HepG2 (cell line): ENCODE measurements around the gene COL9A2. TPM values are rescaled to one million over a fixed set of nuclear protein-coding genes. Genes with fewer than 3 reads are reported as not detected.

Experiments used
- ATAC-seq: fragments of 200-7000 bp; cut with Tn5 transposase; 3 replicates; pipeline ENCODE4 v1.9.1; 2020; ENCODE audit warnings: mild to moderate bottlenecking, moderate library complexity
- BruUV-seq: library from RNA; stranded (reverse); fragments of 400-500 nt; replicated peaks from 2 replicates; lab custom pipeline; 2021; lab: Mats Ljungman, UMichigan
- CTCF ChIA-PET: fragments of 300-600 bp; formaldehyde crosslinking; extraction: SDS; loops from one replicate; lab custom pipeline; 2021; ENCODE audit warnings: low total read pairs, inconsistent platforms, low intra/inter-chr PET ratio; lab: Yijun Ruan, JAX
- POLR2A ChIA-PET: fragments of 350-600 bp; sonication (Branson Sonifier 250); formaldehyde crosslinking; loops from one replicate; lab custom pipeline; 2020; ENCODE audit warnings: antibody characterized with exemption, inconsistent platforms; lab: Yijun Ruan, JAX
- DNase-seq: peaks from one replicate; pipeline ENCODE4 v3.0.0-alpha.2; 2015; ENCODE audit warnings: low spot score
- FAIRE-seq: peaks from 3 replicates; lab custom pipeline; 2011; peaks lifted over from hg19 to GRCh38; lab: Jason Lieb, UNC
- H2AFZ ChIP-seq: one replicate; pipeline ENCODE4 v1.6.1; 2011; ENCODE audit warnings: low read length, inconsistent platforms
- H3K27ac ChIP-seq: fragments of 300-600 bp; 3 replicates; pipeline ENCODE4 v1.8.0; 2011; ENCODE audit warnings: mixed run types, mild to moderate bottlenecking, mixed read lengths, low read length, inconsistent platforms; ENCODE audit not compliant: insufficient read depth; ENCODE audit errors: extremely low read length
- H3K27me3 ChIP-seq, 2 experiments: fragments of 200-600 bp in 1 of 2; 2 replicates in 1 of 2; 3 replicates in 1 of 2; pipeline versions ENCODE4 v1.6.0 to v1.8.0; 2011; ENCODE audit warnings: low read length in 2 of 2, mild to moderate bottlenecking in 2 of 2, moderate library complexity in 2 of 2, inconsistent platforms in 1 of 2; ENCODE audit not compliant: insufficient read depth in 2 of 2, control insufficient read depth in 1 of 2
- H3K36me3 ChIP-seq, 2 experiments: fragments of 200-600 bp in 1 of 2; replicated peaks in 1 of 2; 2 replicates in 1 of 2; 3 replicates in 1 of 2; pipeline versions ENCODE4 v1.5.1 to v1.8.0; 2011; ENCODE audit warnings: low read length in 2 of 2, inconsistent platforms in 1 of 2; ENCODE audit not compliant: insufficient read depth in 2 of 2, control insufficient read depth in 1 of 2
- H3K4me1 ChIP-seq: 2 replicates; pipeline ENCODE4 v1.5.1; 2012; ENCODE audit warnings: low read length, inconsistent platforms; ENCODE audit not compliant: insufficient read depth
- H3K4me2 ChIP-seq: 2 replicates; pipeline ENCODE4 v1.6.0; 2011; ENCODE audit warnings: low read depth, low read length, inconsistent platforms
- H3K4me3 ChIP-seq, 3 experiments: fragments of 200-600 bp in 1 of 3; sonication (generic), shearing (Covaris generic) in 1 of 3; replicated peaks in 1 of 3; 2 replicates each; pipeline ENCODE4 v1.5.1; 2011 to 2016; ENCODE audit warnings: low read length in 3 of 3, inconsistent platforms in 2 of 3, low read depth in 2 of 3, mild to moderate bottlenecking in 2 of 3, control low read depth in 1 of 3, mixed read lengths in 1 of 3; ENCODE audit not compliant: insufficient read depth in 1 of 3
- H3K79me2 ChIP-seq: one replicate; pipeline ENCODE4 v1.6.1; 2011; ENCODE audit warnings: low read length, inconsistent platforms; ENCODE audit not compliant: insufficient read depth
- H3K9ac ChIP-seq: 2 replicates; pipeline ENCODE4 v1.6.0; 2011; ENCODE audit warnings: mild to moderate bottlenecking, low read depth, low read length, inconsistent platforms; ENCODE audit not compliant: insufficient read depth
- H3K9me3 ChIP-seq: 2 replicates; pipeline ENCODE4 v1.5.1; 2012; ENCODE audit warnings: mild to moderate bottlenecking, low read length
- H4K20me1 ChIP-seq: 2 replicates; pipeline ENCODE4 v1.6.0; 2011; ENCODE audit warnings: inconsistent platforms, mild to moderate bottlenecking, low read length, moderate library complexity; ENCODE audit not compliant: insufficient read depth
- CENPX ChIP-seq: sonication (generic); formaldehyde crosslinking; IDR thresholded peaks from 2 replicates; pipeline ENCODE4 v1.9.0; 2021; ENCODE audit warnings: mild to moderate bottlenecking, missing genetic modification reagents, moderate library complexity
- PHF8 ChIP-seq: sonication (generic); formaldehyde crosslinking; IDR thresholded peaks from 2 replicates; pipeline ENCODE4 v1.5.0; 2020; ENCODE audit warnings: missing genetic modification reagents
- POLR2A ChIP-seq, 2 experiments: IDR thresholded peaks; 2 replicates each; pipeline ENCODE4 v1.6.1; 2011; ENCODE audit warnings: low read depth in 2 of 2, low read length in 2 of 2, mild to moderate bottlenecking in 1 of 2, moderate library complexity in 1 of 2; ENCODE audit not compliant: insufficient read depth in 1 of 2
- POLR2AphosphoS2 ChIP-seq: IDR thresholded peaks from 2 replicates; pipeline ENCODE4 v1.6.1; 2011; ENCODE audit warnings: low read depth, low read length, improper control_type of control experiment
- SMC3 ChIP-seq: IDR thresholded peaks from 2 replicates; pipeline ENCODE4 v1.6.1; 2011; ENCODE audit warnings: low read length, improper control_type of control experiment
- STAG1 ChIP-seq: sonication (generic); formaldehyde crosslinking; IDR thresholded peaks from 2 replicates; pipeline ENCODE4 v1.4.0; 2020; ENCODE audit warnings: missing genetic modification reagents
- SUZ12 ChIP-seq: fragments of 150-350 bp; IDR thresholded peaks from 2 replicates; pipeline ENCODE4 v1.6.1; 2014; ENCODE audit warnings: low read depth, low read length
- THAP11 ChIP-seq: IDR thresholded peaks from 2 replicates; pipeline ENCODE4 v1.6.1; 2016; ENCODE audit warnings: missing biosample characterization, missing genetic modification reagents
- ZNF333 ChIP-seq: sonication (generic); formaldehyde crosslinking; IDR thresholded peaks from 2 replicates; pipeline ENCODE4 v1.4.0; 2020; ENCODE audit warnings: mild to moderate bottlenecking, missing genetic modification reagents, borderline replicate concordance
- WGBS: methylation state at CpG from one replicate; pipeline ENCODE4 v1.1.6; 2017; ENCODE audit warnings: low lambda C conversion rate; 5-methylcytosine and 5-hydroxymethylcytosine counted together
- in situ Hi-C: cut with HindIII; loops from 2 replicates; pipeline ENCODE4 v1.10.0; 2017; ENCODE audit warnings: low pct_unique_long_range_greater_than_20kb; ENCODE audit not compliant: extremely low pct_ligation_motif_present
- intact Hi-C: fragments of 100-400 bp; cut with micrococcal nuclease; formaldehyde crosslinking; loops from one replicate; pipeline ENCODE4 v1.10.0; 2022; ENCODE audit not compliant: unreplicated experiment
- polyA plus RNA-seq, 8 experiments: library from polyadenylated mRNA; depleted of rRNA in 3 of 8; stranded (reverse) in 7 of 8; unstranded in 1 of 8; fragments of >200 nt; fragmentation: Illumina TruSeq in 4 of 8; extraction: Trizol in 4 of 8; gene quantifications; 2 replicates each; pipeline versions ENCODE4 v1.2.1 to v1.2.3, GENCODE V29; 2011 to 2016; ENCODE audit warnings: low read depth in 4 of 8, missing spikeins in 1 of 8, mixed read lengths in 1 of 8; ENCODE audit not compliant: insufficient read depth in 1 of 8
- total RNA-seq, 5 experiments: library from RNA; depleted of rRNA; stranded (reverse); fragments of >200 nt; fragmentation: Illumina TruSeq; extraction: Trizol; gene quantifications; 2 replicates each; pipeline ENCODE4 v1.2.3, GENCODE V29; 2016; ENCODE audit warnings: low read depth in 1 of 5
- TF ChIP-seq, protein P1 (sequence below): IDR thresholded peaks from 2 replicates; pipeline ENCODE4 v1.6.1; 2016; ENCODE audit warnings: mild to moderate bottlenecking
- TF ChIP-seq, protein P2 (sequence below): sonication (generic); IDR thresholded peaks from 2 replicates; pipeline ENCODE4 v1.6.1; 2016; ENCODE audit warnings: low read depth, borderline replicate concordance

COL9A2 gene
- total and polyA plus RNA-seq, 2 of the 13 experiments (the other 11 are each of a cell fraction or from before 2014, with no cell fraction given) = 20.2 to 26.9 TPM

- intact Hi-C loops = no loop called here
- peak; percentile 83 for ATAC-seq
These were observed 46.6 kb upstream of the COL9A2 start for GRCh38 chr1:40363721-40364120.

More at GRCh38 chr1:40363721-40364120, 46.6 kb upstream of the COL9A2 start:
- Histone ChIP-seq H3K4me2 (no peak overlapping the region; the same call in 1 of the 2 replicates), H3K4me1 (peaks cover 23% of the 10 kb centered on the region), H3K79me2 (no peaks in the 10 kb centered on the region), H2AFZ (no peak overlapping the region), H3K27me3 (peaks cover 0 to 5% of the 10 kb centered on the region in 2 experiments; a peak in 2 of 5 replicates), H3K9ac (no peak overlapping the region), H3K36me3 (no peaks in the 10 kb centered on the region), H3K9me3 (no peaks in the 10 kb centered on the region), H3K4me3 (no peak overlapping the region), H4K20me1 (no peaks in the 10 kb centered on the region), H3K27ac (no peak overlapping the region)
- WGBS = 5% methylated on average over 2 of the region's 2 CpGs
- FAIRE-seq (no peak), DNase-seq (no peak)
- POLR2A ChIA-PET = interaction anchor here (0.9 to 1.8 kb wide), 2 partner anchors 10 to 26 kb away, joined by 3 to 8 read pairs; partner anchors contain the start of gene SMAP2
- CTCF ChIA-PET = no interaction called here
- TF ChIP-seq, protein P1, sequence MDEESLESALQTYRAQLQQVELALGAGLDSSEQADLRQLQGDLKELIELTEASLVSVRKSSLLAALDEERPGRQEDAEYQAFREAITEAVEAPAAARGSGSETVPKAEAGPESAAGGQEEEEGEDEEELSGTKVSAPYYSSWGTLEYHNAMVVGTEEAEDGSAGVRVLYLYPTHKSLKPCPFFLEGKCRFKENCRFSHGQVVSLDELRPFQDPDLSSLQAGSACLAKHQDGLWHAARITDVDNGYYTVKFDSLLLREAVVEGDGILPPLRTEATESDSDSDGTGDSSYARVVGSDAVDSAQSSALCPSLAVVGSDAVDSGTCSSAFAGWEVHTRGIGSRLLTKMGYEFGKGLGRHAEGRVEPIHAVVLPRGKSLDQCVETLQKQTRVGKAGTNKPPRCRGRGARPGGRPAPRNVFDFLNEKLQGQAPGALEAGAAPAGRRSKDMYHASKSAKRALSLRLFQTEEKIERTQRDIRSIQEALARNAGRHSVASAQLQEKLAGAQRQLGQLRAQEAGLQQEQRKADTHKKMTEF (CRISPR knock-in tag) = no peak
- no peak for TF ChIP-seq POLR2AphosphoS2
- no peak for TF ChIP-seq POLR2A (IDR thresholded peaks at IDR 0.05; ENCODE audit: insufficient read depth in 1 of 2, low read depth in 2 of 2, low read length in 2 of 2)
- no peak for TF ChIP-seq CENPX (CRISPR knock-in tag)
- 0 out of 2 replicates have a peak, but pooled peaks have one; percentile 4 for TF ChIP-seq STAG1 (CRISPR knock-in tag)
- peak; percentile 9; the same call in 1 of the 2 replicates for TF ChIP-seq SMC3
- TF ChIP-seq, protein P2, sequence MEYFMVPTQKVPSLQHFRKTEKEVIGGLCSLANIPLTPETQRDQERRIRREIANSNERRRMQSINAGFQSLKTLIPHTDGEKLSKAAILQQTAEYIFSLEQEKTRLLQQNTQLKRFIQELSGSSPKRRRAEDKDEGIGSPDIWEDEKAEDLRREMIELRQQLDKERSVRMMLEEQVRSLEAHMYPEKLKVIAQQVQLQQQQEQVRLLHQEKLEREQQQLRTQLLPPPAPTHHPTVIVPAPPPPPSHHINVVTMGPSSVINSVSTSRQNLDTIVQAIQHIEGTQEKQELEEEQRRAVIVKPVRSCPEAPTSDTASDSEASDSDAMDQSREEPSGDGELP = peak; percentile 37; the same call in 1 of the 2 replicates
- no peak for TF ChIP-seq SUZ12
- TF ChIP-seq THAP11 = no peak
- no peak for TF ChIP-seq PHF8 (CRISPR knock-in tag)
- no peak for TF ChIP-seq ZNF333
- BruUV-seq = no TSS peak
- in situ Hi-C loops = no loop called here
